Breast epithelium (tissue), 3 donors: ENCODE results near the gene ALKBH5.

Experiments
- POLR2A ChIP-seq: fragments of 450-650 bp; IDR thresholded peaks from one replicate; pipeline ENCODE4 v1.6.1; 2016; ENCODE audit warnings: antibody characterized with exemption, mild to moderate bottlenecking, moderate library complexity
- POLR2AphosphoS5 ChIP-seq, 3 donors: sonication (generic); formaldehyde crosslinking; IDR thresholded peaks; one replicate each; pipeline ENCODE4 v1.6.1; 2017; ENCODE audit warnings: antibody characterized with exemption in 3 of 3
- TF ChIP-seq, protein P1 (sequence below), 3 donors: fragments of 450-650 bp; IDR thresholded peaks; one replicate each; pipeline ENCODE4 v1.5.1; 2016 to 2017; ENCODE audit warnings: antibody characterized with exemption in 3 of 3, mild to moderate bottlenecking in 3 of 3, moderate library complexity in 3 of 3

- TF ChIP-seq POLR2A (no peak), POLR2AphosphoS5 (IDR thresholded peaks at IDR 0.05) (no peak)
- TF ChIP-seq, protein P1, sequence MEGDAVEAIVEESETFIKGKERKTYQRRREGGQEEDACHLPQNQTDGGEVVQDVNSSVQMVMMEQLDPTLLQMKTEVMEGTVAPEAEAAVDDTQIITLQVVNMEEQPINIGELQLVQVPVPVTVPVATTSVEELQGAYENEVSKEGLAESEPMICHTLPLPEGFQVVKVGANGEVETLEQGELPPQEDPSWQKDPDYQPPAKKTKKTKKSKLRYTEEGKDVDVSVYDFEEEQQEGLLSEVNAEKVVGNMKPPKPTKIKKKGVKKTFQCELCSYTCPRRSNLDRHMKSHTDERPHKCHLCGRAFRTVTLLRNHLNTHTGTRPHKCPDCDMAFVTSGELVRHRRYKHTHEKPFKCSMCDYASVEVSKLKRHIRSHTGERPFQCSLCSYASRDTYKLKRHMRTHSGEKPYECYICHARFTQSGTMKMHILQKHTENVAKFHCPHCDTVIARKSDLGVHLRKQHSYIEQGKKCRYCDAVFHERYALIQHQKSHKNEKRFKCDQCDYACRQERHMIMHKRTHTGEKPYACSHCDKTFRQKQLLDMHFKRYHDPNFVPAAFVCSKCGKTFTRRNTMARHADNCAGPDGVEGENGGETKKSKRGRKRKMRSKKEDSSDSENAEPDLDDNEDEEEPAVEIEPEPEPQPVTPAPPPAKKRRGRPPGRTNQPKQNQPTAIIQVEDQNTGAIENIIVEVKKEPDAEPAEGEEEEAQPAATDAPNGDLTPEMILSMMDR (IDR thresholded peaks at IDR 0.05), result peak; percentile 71 to 82 (median 79)
These were observed 33.9 kb downstream of the ALKBH5 start for GRCh38 chr17:18217412-18218015.
